Hepatic stellate cell (primary cell): ENCODE measurements around the gene DUSP23.

Experiments
- DNase-seq: peaks from one replicate; pipeline ENCODE4 v3.0.0; 2011; ENCODE audit warnings: low spot score

DUSP23 gene

GRCh38 chr1:159828581-159829272 is 48.0 kb downstream of the DUSP23 start:
- DNase-seq: no peak

GRCh38 chr1:159829273-159829634 is 48.5 kb downstream of the DUSP23 start:
- DNase-seq: peak; percentile 32

GRCh38 chr1:159829822-159830465 is 49.2 kb downstream of the DUSP23 start:
- peak; percentile 50 for DNase-seq

- no peak for DNase-seq
Measured at GRCh38 chr1:159830722-159831121, 50.0 kb downstream of the DUSP23 start.

GRCh38 chr1:159831412-159832141 is 50.8 kb downstream of the DUSP23 start:
- DNase-seq: no peak
